Activated naive CD4-positive, alpha-beta T cell treated with anti-CD3 and anti-CD28 coated beads, Interleukin-2, amount 50 U/mL, for 72 hours (primary cell): ENCODE data around the gene KATNAL1. TPM values are rescaled to one million over a fixed set of nuclear protein-coding genes. Genes with fewer than 3 reads are reported as not detected.
"Not testable (repeated sequence)": the region's sequence is repeated elsewhere in the genome, so short reads cannot be mapped to it uniquely, and the experiment has no call there.

Source experiments
- ATAC-seq, 2 donors: fragments of 150-1000 bp; cut with Tn5 transposase; 2 replicates each; pipeline ENCODE4 v1.10.0; 2021; ENCODE audit warnings: mild to moderate bottlenecking in 2 of 2, moderate library complexity in 2 of 2
- DNase-seq, 2 donors: peaks; one replicate each; pipeline ENCODE4 v3.0.0; 2021 to 2022; ENCODE audit warnings: low spot score in 2 of 2
- H3K27ac Mint-ChIP-seq, 2 donors: one replicate each; pipeline ENCODE4 v1.8.0; 2022; ENCODE audit warnings: mild to moderate bottlenecking in 2 of 2, mixed read lengths in 2 of 2
- H3K36me3 Mint-ChIP-seq, 2 donors: one replicate each; pipeline ENCODE4 v1.8.0; 2022; ENCODE audit warnings: mixed read lengths in 2 of 2
- H3K9me3 Mint-ChIP-seq, 2 donors: one replicate each; pipeline ENCODE4 v1.8.0; 2022; ENCODE audit warnings: mixed read lengths in 2 of 2
- total RNA-seq, 2 donors: library from RNA; stranded (reverse); gene quantifications; one replicate each; pipeline ENCODE4 v1.2.3, GENCODE V29; 2022

Gene KATNAL1
- total RNA-seq, 2 donors from 2014 or later = 17.4 to 19.1 TPM

GRCh38 chr13:30268673-30269072, 38.7 kb downstream of the KATNAL1 start:
- Mint-ChIP-seq H3K27ac (peak overlapping the region in 1 of 2 donors; percentile 22), H3K9me3 (peaks cover 0 to 7% of the 10 kb centered on the region in 2 donors), H3K36me3 (peaks cover 0 to 8% of the 10 kb centered on the region in 2 donors)
- no peak for ATAC-seq
- DNase-seq = no peak

GRCh38 chr13:30266756-30267155, 40.6 kb downstream of the KATNAL1 start:
- peaks cover 0 to 8% of the 10 kb centered on the region in 2 donors for H3K36me3 Mint-ChIP-seq
- no peak overlapping the region for H3K27ac Mint-ChIP-seq
- no peak for DNase-seq
- H3K9me3 Mint-ChIP-seq = peaks cover 0 to 7% of the 10 kb centered on the region in 2 donors
- ATAC-seq = no peak

GRCh38 chr13:30259149-30259733, 48.1 kb downstream of the KATNAL1 start:
- ATAC-seq, H3K27ac Mint-ChIP-seq, DNase-seq, H3K36me3 Mint-ChIP-seq, H3K9me3 Mint-ChIP-seq: not testable (repeated sequence)

GRCh38 chr13:30257468-30258099, 49.8 kb downstream of the KATNAL1 start:
- ATAC-seq (no peak), DNase-seq (no peak)
- Mint-ChIP-seq H3K27ac (no peak overlapping the region), H3K36me3 (peaks cover 0 to 6% of the 10 kb centered on the region in 2 donors), H3K9me3 (peaks cover 0 to 3% of the 10 kb centered on the region in 2 donors)

GRCh38 chr13:30256713-30257467, 50.5 kb downstream of the KATNAL1 start:
- ATAC-seq (no peak), DNase-seq (no peak)
- peaks cover 0 to 6% of the 10 kb centered on the region in 2 donors for H3K36me3 Mint-ChIP-seq
- no peak overlapping the region for H3K27ac Mint-ChIP-seq
- H3K9me3 Mint-ChIP-seq = peaks cover 0 to 3% of the 10 kb centered on the region in 2 donors

GRCh38 chr13:30255696-30256095, 51.7 kb downstream of the KATNAL1 start:
- no peak for DNase-seq
- ATAC-seq = no peak
- Mint-ChIP-seq H3K36me3 (peaks cover 0 to 11% of the 10 kb centered on the region in 2 donors), H3K9me3 (peaks cover 3% of the 10 kb centered on the region in 2 donors), H3K27ac (no peak overlapping the region)

- Mint-ChIP-seq H3K27ac (peak overlapping the region in 1 of 2 donors; percentile 60), H3K9me3 (peaks cover 0 to 3% of the 10 kb centered on the region in 2 donors), H3K36me3 (peaks cover 0 to 11% of the 10 kb centered on the region in 2 donors)
- ATAC-seq (peak in 1 of 2 donors; percentile 37), DNase-seq (no peak)
Observed at GRCh38 chr13:30253830-30254229, 53.5 kb downstream of the KATNAL1 start.

- DNase-seq (no peak), ATAC-seq (no peak)
- peaks cover 0 to 30% of the 10 kb centered on the region in 2 donors for H3K36me3 Mint-ChIP-seq
- no peak overlapping the region for H3K27ac Mint-ChIP-seq
- peaks cover 0 to 18% of the 10 kb centered on the region in 2 donors for H3K9me3 Mint-ChIP-seq
Observed at GRCh38 chr13:30247406-30247805, 59.9 kb downstream of the KATNAL1 start.

GRCh38 chr13:30241532-30241931, 65.8 kb downstream of the KATNAL1 start:
- H3K27ac Mint-ChIP-seq = no peak overlapping the region
- ATAC-seq (peak in 1 of 2 donors; percentile 50), DNase-seq (no peak)
- H3K36me3 Mint-ChIP-seq = peaks cover 0 to 24% of the 10 kb centered on the region in 2 donors
- H3K9me3 Mint-ChIP-seq = peaks cover 0 to 10% of the 10 kb centered on the region in 2 donors

- DNase-seq = no peak
- no peak for ATAC-seq
- peaks cover 0 to 21% of the 10 kb centered on the region in 2 donors for H3K36me3 Mint-ChIP-seq
Observed at GRCh38 chr13:30240608-30241007, 66.7 kb downstream of the KATNAL1 start.

GRCh38 chr13:30235216-30235615, 72.1 kb downstream of the KATNAL1 start:
- DNase-seq = no peak
- no peaks in the 10 kb centered on the region for H3K9me3 Mint-ChIP-seq

More at GRCh38 chr13:30240608-30241007, 66.7 kb downstream of the KATNAL1 start:
- Mint-ChIP-seq H3K27ac (no peak overlapping the region), H3K9me3 (peaks cover 0 to 7% of the 10 kb centered on the region in 2 donors)

GRCh38 chr13:30234619-30235162, 72.7 kb downstream of the KATNAL1 start:
- ATAC-seq = no peak
- no peak for DNase-seq
- Mint-ChIP-seq H3K36me3 (no peaks in the 10 kb centered on the region), H3K9me3 (no peaks in the 10 kb centered on the region), H3K27ac (no peak overlapping the region)

More at GRCh38 chr13:30235216-30235615, 72.1 kb downstream of the KATNAL1 start:
- Mint-ChIP-seq H3K27ac (no peak overlapping the region), H3K36me3 (peaks cover 0 to 3% of the 10 kb centered on the region in 2 donors)
- ATAC-seq = no peak

GRCh38 chr13:30224732-30225131, 82.6 kb downstream of the KATNAL1 start:
- DNase-seq (no peak), ATAC-seq (peak; percentile 98)
- H3K27ac Mint-ChIP-seq = peak overlapping the region in 1 of 2 donors; percentile 60
- peaks cover 22 to 64% of the 10 kb centered on the region in 2 donors for H3K36me3 Mint-ChIP-seq
- H3K9me3 Mint-ChIP-seq = peaks cover 7% of the 10 kb centered on the region in 2 donors

GRCh38 chr13:30222254-30222653, 85.1 kb downstream of the KATNAL1 start:
- H3K27ac Mint-ChIP-seq = peak overlapping the region in 1 of 2 donors; percentile 91
- peaks cover 7% of the 10 kb centered on the region in 2 donors for H3K9me3 Mint-ChIP-seq
- no peak for ATAC-seq
- H3K36me3 Mint-ChIP-seq = peaks cover 22 to 51% of the 10 kb centered on the region in 2 donors
- no peak for DNase-seq

- peaks cover 0 to 1% of the 10 kb centered on the region in 2 donors for H3K36me3 Mint-ChIP-seq
- ATAC-seq (no peak), DNase-seq (no peak)
- H3K27ac Mint-ChIP-seq = no peak overlapping the region
- no peaks in the 10 kb centered on the region for H3K9me3 Mint-ChIP-seq
Observed at GRCh38 chr13:30216111-30216510, 91.2 kb downstream of the KATNAL1 start.

- Mint-ChIP-seq H3K27ac (no peak overlapping the region), H3K36me3 (no peaks in the 10 kb centered on the region), H3K9me3 (no peaks in the 10 kb centered on the region)
- ATAC-seq = no peak
- no peak for DNase-seq
Observed at GRCh38 chr13:30212256-30212655, 95.1 kb downstream of the KATNAL1 start.

GRCh38 chr13:30211745-30212144, 95.6 kb downstream of the KATNAL1 start:
- no peak overlapping the region for H3K27ac Mint-ChIP-seq
- no peaks in the 10 kb centered on the region for H3K36me3 Mint-ChIP-seq
- H3K9me3 Mint-ChIP-seq = no peaks in the 10 kb centered on the region
- no peak for DNase-seq
- ATAC-seq = no peak
